ENCODE data around the gene CLDN24. TPM values are rescaled to one million over a fixed set of nuclear protein-coding genes. Genes with fewer than 3 reads are reported as not detected.

The CLDN24 gene
- total and polyA plus RNA-seq, 2 donors (not counting 3 experiments of a cell fraction or from before 2014, with no cell fraction given), result not detected

- Histone ChIP-seq H3K27me3 (ENCODE audit: control insufficient read depth in 2 of 2, insufficient read depth in 2 of 2, low read length in 2 of 2) (no peaks in the 10 kb centered on the region), H3K4me3 (replicated peaks in 1 of 3; ENCODE audit: insufficient read depth in 1 of 3, low read depth in 1 of 3, low read length in 3 of 3) (no peak overlapping the region), H4K20me1 (replicated peaks; ENCODE audit: control insufficient read depth, extremely low read depth, insufficient read depth, low read length) (no peaks in the 10 kb centered on the region), H3K9me1 (replicated peaks; ENCODE audit: control insufficient read depth, extremely low read depth, insufficient read depth, low read length) (no peaks in the 10 kb centered on the region), H3K4me2 (ENCODE audit: insufficient read depth, low read length) (no peak overlapping the region), H3K79me2 (ENCODE audit: control insufficient read depth, insufficient read depth, low read length) (no peaks in the 10 kb centered on the region), H3K4me1 (ENCODE audit: control insufficient read depth, extremely low read depth, insufficient read depth, low read length) (no peaks in the 10 kb centered on the region), H3K27ac (ENCODE audit: insufficient read depth, low read depth, low read length) (no peak overlapping the region), H3K36me3 (ENCODE audit: control insufficient read depth in 2 of 2, extremely low read depth in 1 of 2, insufficient read depth in 2 of 2, low read length in 2 of 2) (peaks cover 2% of the 10 kb centered on the region in 2 experiments), H3K9me3 (replicated peaks; ENCODE audit: control insufficient read depth, insufficient read depth, low read length) (no peaks in the 10 kb centered on the region), H3K9ac (replicated peaks; ENCODE audit: extremely low read depth, insufficient read depth, low read length) (no peak overlapping the region), H2AFZ (ENCODE audit: low read depth, low read length) (no peak overlapping the region)
- ChIA-PET CTCF (interaction anchor here (1.1 kb wide), 1 partner anchor 86 kb away, joined by 3 read pairs; no protein-coding TSS in a partner anchor), POLR2A (no interaction called here)
- BruUV-seq (replicated peaks), result no TSS peak
- dilution Hi-C loops (cut with MboI; ENCODE audit: extremely low pct_ligation_motif_present, low sequenced_read_pairs), result no loop called here
- DNase-seq (ENCODE audit: low read depth, low spot score) (no peak), FAIRE-seq (no peak)
- intact Hi-C loops (cut with micrococcal nuclease), result no loop called here
- TF ChIP-seq MAX (IDR thresholded peaks at IDR 0.05; ENCODE audit: insufficient read depth, insufficient read length) (no peak), POLR2A (IDR thresholded peaks at IDR 0.05; ENCODE audit: low read depth, low read length) (no peak), CTCF (IDR thresholded peaks at IDR 0.05; ENCODE audit: extremely low read depth in 1 of 2, insufficient read depth in 1 of 2, low read depth in 1 of 2, low read length in 2 of 2) (no peak), EZH2 (IDR thresholded peaks at IDR 0.05; ENCODE audit: borderline replicate concordance, low read depth, low read length, severe bottlenecking) (no peak), GATA2 (IDR thresholded peaks at IDR 0.05; ENCODE audit: insufficient read depth, insufficient read length, low read depth, low read length) (no peak), POLR2AphosphoS5 (IDR thresholded peaks at IDR 0.05; ENCODE audit: insufficient read depth, low read depth, low read length) (no peak), MYC (IDR thresholded peaks at IDR 0.05; ENCODE audit: low read depth, low read length) (no peak), FOS (IDR thresholded peaks at IDR 0.05; ENCODE audit: borderline replicate concordance, insufficient read depth, low read length) (no peak), JUN (IDR thresholded peaks at IDR 0.05; ENCODE audit: borderline replicate concordance, insufficient read depth, insufficient read length, low read depth) (no peak)
These were observed 710 bp downstream of the CLDN24 start for GRCh38 chr4:183321516-183321915.
